GM18951 (cell line): Measurements from ENCODE around the gene SNCB.

ENCODE experiments used
- POLR2A ChIP-seq: IDR thresholded peaks from 4 replicates; pipeline ENCODE4 v1.6.1; 2011; ENCODE audit warnings: mild to moderate bottlenecking; ENCODE audit not compliant: insufficient read length, insufficient read depth; ENCODE audit errors: extremely low read depth
- in situ Hi-C: fragments of 300-500 bp; cut with MboI; formaldehyde crosslinking; loops from one replicate; pipeline ENCODE4 v1.12.0; 2022; ENCODE audit warnings: low sequenced_read_pairs, mixed read lengths, inconsistent platforms; ENCODE audit not compliant: unreplicated experiment

Gene SNCB

DNA sequence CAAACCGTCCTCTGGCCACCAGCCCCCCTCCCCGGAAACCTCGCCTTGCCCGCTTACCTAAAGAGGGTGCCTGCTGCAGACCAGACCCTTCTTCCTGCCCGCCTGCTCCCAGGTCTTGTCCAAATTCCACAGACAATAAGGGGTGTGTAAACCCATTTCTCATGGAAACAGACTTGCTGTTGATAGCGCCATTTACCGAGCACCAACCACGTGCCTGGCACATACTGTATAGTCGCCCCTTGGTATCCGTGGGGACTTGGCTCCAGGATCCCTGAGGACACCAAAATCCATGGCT lies 56.1 kb downstream of the SNCB start:
- in situ Hi-C loops, result no loop called here
- TF ChIP-seq POLR2A, result no peak

DNA sequence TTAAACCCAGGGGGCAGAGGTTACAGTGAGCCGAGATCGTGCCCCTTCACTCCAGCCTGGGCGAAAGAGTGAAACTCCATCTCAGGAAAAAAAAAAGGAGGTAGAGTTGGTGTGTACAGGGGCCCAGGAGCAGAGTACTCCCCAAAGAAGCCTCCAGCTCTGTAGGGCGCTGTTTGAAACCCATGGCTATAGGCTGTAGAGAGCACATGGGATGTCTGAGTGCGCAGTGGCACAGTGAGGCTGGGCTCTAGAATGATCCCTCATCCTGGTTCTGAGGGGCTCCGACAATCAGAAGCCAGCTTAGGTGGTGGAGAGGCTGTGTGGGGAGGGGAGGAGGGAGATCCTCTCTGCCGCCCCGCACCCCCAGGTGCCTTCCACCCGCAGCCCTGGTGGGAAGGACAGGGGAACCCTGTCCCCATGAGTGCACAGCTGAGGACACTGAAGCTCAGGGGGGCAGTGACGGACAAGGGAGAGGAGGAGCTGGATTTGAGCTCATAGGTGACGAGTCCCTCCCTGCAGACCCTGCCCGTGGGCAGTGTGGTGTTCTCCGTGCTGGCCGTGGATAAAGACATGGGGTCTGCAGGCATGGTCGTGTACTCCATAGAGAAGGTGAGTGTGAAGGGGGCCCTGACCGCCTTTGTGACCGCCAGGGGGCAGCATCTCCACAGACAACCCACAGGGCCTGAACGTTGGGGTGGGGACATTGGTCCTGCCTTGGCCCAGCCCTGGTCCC lies 56.6 kb downstream of the SNCB start:
- in situ Hi-C loops, result no loop called here
- TF ChIP-seq POLR2A, result no peak
